HG03097 (cell line): Measurements from ENCODE around the gene MTMR2.

ENCODE experiments used
- ATAC-seq: cut with Tn5 transposase; IDR thresholded peaks from one replicate; pipeline ENCODE4 v1.9.1; 2021; ENCODE audit not compliant: unreplicated experiment, low FRiP score

MTMR2 gene

GRCh38 chr11:95923728-95924413 lies at the start of gene MTMR2:
Gene MTMR2, minus strand, starts transcription at chr11:95924107. Its CDS starts 153 bp downstream, at chr11:95923954.
- peak; percentile 99 for ATAC-seq

- ATAC-seq: no peak
Observed at GRCh38 chr11:95972060-95972459, 48.2 kb upstream of the MTMR2 start.

- ATAC-seq: no peak
Observed at GRCh38 chr11:95968585-95968984, 44.7 kb upstream of the MTMR2 start.

GRCh38 chr11:95964281-95964680 lies 40.4 kb upstream of the MTMR2 start:
- no peak for ATAC-seq

- no peak for ATAC-seq
Observed at GRCh38 chr11:95961758-95962157, 37.9 kb upstream of the MTMR2 start.

- ATAC-seq: no peak
Observed at GRCh38 chr11:95950905-95951304, 27.0 kb upstream of the MTMR2 start.

GRCh38 chr11:95948637-95949036 lies 24.7 kb upstream of the MTMR2 start:
- ATAC-seq: no peak

- no peak for ATAC-seq
Observed at GRCh38 chr11:95944623-95945022, 20.7 kb upstream of the MTMR2 start.

GRCh38 chr11:95943546-95943945 lies 19.6 kb upstream of the MTMR2 start:
- no peak for ATAC-seq

- no peak for ATAC-seq
Observed at GRCh38 chr11:95939091-95939490, 15.2 kb upstream of the MTMR2 start.

GRCh38 chr11:95937358-95937757 lies 13.5 kb upstream of the MTMR2 start:
- ATAC-seq: no peak

GRCh38 chr11:95933594-95933993 lies 9.7 kb upstream of the MTMR2 start:
- ATAC-seq: no peak

- ATAC-seq: no peak
Observed at GRCh38 chr11:95931916-95932315, 8.0 kb upstream of the MTMR2 start.

GRCh38 chr11:95930948-95931347 lies 7.0 kb upstream of the MTMR2 start:
- no peak for ATAC-seq

- ATAC-seq: no peak
Observed at GRCh38 chr11:95926726-95927125, 2.8 kb upstream of the MTMR2 start.

- no peak for ATAC-seq
Observed at GRCh38 chr11:95925011-95925410, 1.1 kb upstream of the MTMR2 start.

GRCh38 chr11:95924414-95924760 lies 480 bp upstream of the MTMR2 start:
- ATAC-seq: no peak

GRCh38 chr11:95923439-95923727 lies 524 bp downstream of the MTMR2 start:
- ATAC-seq: no peak

GRCh38 chr11:95922536-95923438 lies 1.1 kb downstream of the MTMR2 start:
- no peak for ATAC-seq

GRCh38 chr11:95922099-95922498 lies 1.8 kb downstream of the MTMR2 start:
- ATAC-seq: no peak

GRCh38 chr11:95920460-95921105 lies 3.3 kb downstream of the MTMR2 start:
- no peak for ATAC-seq

- no peak for ATAC-seq
Observed at GRCh38 chr11:95919514-95919913, 4.4 kb downstream of the MTMR2 start.
